ENCODE results near the gene EGLN3.

DNA sequence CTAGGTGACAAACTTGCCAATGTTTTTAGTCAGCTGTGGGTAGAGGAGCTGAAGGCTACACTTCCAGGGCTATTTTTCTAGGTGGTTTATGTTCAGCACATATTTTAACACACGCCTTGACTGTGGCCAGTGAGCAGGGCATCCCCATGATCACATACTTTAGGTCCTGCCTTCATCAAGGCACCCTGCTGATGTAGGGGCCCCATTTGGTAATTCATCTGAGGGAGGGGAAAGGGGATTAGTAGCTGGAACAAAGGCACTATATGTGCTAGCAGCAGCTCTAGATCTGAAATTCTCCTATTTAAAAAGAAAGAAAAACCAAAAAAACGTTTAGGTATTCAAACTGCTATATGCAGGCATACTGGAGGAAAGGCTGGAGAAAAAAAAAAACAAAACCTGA lies 14.5 kb downstream of the EGLN3 start:
- TF ChIP-seq, protein P1, sequence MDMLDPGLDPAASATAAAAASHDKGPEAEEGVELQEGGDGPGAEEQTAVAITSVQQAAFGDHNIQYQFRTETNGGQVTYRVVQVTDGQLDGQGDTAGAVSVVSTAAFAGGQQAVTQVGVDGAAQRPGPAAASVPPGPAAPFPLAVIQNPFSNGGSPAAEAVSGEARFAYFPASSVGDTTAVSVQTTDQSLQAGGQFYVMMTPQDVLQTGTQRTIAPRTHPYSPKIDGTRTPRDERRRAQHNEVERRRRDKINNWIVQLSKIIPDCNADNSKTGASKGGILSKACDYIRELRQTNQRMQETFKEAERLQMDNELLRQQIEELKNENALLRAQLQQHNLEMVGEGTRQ (CRISPR knock-in tag; IDR thresholded peaks at IDR 0.05), result no peak
- TF ChIP-seq, protein P2, sequence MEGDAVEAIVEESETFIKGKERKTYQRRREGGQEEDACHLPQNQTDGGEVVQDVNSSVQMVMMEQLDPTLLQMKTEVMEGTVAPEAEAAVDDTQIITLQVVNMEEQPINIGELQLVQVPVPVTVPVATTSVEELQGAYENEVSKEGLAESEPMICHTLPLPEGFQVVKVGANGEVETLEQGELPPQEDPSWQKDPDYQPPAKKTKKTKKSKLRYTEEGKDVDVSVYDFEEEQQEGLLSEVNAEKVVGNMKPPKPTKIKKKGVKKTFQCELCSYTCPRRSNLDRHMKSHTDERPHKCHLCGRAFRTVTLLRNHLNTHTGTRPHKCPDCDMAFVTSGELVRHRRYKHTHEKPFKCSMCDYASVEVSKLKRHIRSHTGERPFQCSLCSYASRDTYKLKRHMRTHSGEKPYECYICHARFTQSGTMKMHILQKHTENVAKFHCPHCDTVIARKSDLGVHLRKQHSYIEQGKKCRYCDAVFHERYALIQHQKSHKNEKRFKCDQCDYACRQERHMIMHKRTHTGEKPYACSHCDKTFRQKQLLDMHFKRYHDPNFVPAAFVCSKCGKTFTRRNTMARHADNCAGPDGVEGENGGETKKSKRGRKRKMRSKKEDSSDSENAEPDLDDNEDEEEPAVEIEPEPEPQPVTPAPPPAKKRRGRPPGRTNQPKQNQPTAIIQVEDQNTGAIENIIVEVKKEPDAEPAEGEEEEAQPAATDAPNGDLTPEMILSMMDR (IDR thresholded peaks at IDR 0.05), result no peak
- no peak for TF ChIP-seq MXD4 (CRISPR knock-in tag; IDR thresholded peaks at IDR 0.05; ENCODE audit: borderline replicate concordance)
- TF ChIP-seq RELA (CRISPR knock-in tag; IDR thresholded peaks at IDR 0.05; ENCODE audit: borderline replicate concordance), result no peak
- TF ChIP-seq SP1 (CRISPR knock-in tag; conservative IDR thresholded peaks at IDR 0.05), result no peak
- no peak for TF ChIP-seq NFE2L1 (CRISPR knock-in tag; IDR thresholded peaks at IDR 0.05)
- no peak for TF ChIP-seq CBFB (CRISPR knock-in tag; IDR thresholded peaks at IDR 0.05; ENCODE audit: low read depth)
- TF ChIP-seq, protein P3, sequence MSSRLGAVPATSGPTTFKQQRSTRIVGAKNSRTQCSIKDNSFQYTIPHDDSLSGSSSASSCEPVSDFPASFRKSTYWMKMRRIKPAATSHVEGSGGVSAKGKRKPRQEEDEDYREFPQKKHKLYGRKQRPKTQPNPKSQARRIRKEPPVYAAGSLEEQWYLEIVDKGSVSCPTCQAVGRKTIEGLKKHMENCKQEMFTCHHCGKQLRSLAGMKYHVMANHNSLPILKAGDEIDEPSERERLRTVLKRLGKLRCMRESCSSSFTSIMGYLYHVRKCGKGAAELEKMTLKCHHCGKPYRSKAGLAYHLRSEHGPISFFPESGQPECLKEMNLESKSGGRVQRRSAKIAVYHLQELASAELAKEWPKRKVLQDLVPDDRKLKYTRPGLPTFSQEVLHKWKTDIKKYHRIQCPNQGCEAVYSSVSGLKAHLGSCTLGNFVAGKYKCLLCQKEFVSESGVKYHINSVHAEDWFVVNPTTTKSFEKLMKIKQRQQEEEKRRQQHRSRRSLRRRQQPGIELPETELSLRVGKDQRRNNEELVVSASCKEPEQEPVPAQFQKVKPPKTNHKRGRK (CRISPR knock-in tag; IDR thresholded peaks at IDR 0.05; ENCODE audit: borderline replicate concordance), result no peak
- TF ChIP-seq GABPB1 (CRISPR knock-in tag; IDR thresholded peaks at IDR 0.05), result no peak
- TF ChIP-seq FOXP1 (CRISPR knock-in tag; IDR thresholded peaks at IDR 0.05; ENCODE audit: borderline replicate concordance), result no peak
- TF ChIP-seq SMAD3 (CRISPR knock-in tag; IDR thresholded peaks at IDR 0.05; ENCODE audit: borderline replicate concordance), result no peak
- TF ChIP-seq SMAD4 (CRISPR knock-in tag; IDR thresholded peaks at IDR 0.05), result no peak
- TF ChIP-seq, protein P4, sequence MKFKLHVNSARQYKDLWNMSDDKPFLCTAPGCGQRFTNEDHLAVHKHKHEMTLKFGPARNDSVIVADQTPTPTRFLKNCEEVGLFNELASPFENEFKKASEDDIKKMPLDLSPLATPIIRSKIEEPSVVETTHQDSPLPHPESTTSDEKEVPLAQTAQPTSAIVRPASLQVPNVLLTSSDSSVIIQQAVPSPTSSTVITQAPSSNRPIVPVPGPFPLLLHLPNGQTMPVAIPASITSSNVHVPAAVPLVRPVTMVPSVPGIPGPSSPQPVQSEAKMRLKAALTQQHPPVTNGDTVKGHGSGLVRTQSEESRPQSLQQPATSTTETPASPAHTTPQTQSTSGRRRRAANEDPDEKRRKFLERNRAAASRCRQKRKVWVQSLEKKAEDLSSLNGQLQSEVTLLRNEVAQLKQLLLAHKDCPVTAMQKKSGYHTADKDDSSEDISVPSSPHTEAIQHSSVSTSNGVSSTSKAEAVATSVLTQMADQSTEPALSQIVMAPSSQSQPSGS (CRISPR knock-in tag; IDR thresholded peaks at IDR 0.05; ENCODE audit: borderline replicate concordance, low read depth), result no peak
